Measurements from ENCODE around the gene TEFM. TPM values are rescaled to one million over a fixed set of nuclear protein-coding genes. Genes with fewer than 3 reads are reported as not detected.

The TEFM gene
- total and polyA plus RNA-seq, 7 donors: 6.9 to 18.7 (median 12.3) TPM

DNA sequence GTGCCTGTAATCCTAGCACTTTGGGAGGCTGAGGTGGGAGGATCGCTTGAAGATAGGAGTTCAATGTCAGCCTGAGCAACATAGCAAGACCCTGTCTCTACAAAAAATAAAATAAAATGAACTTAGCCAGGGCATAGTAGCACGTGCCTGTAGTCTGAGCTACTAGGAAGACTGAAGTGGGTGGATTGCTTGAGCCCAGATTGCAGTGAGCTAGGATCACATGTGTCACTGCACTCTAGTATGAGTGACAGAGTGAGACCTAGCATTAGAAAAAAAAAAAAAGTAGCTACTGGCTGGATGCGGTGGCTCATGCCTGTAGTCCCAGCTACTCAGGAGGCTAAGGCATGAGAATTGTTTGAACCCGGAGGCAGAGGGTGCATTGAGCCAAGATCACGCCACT lies 21.7 kb upstream of the TEFM start:
- WGBS, 2 donors: 93 to 95% methylated on average over 5 of the region's 5 CpGs
- no peak overlapping the region for H3K27ac ChIP-seq
- peak; percentile 9 for DNase-seq
- H3K27me3 ChIP-seq: peaks cover 0 to 37% (median 6%) of the 10 kb centered on the region in 3 donors
- H3K36me3 ChIP-seq: no peaks in the 10 kb centered on the region
- H3K9me3 ChIP-seq: no peaks in the 10 kb centered on the region
- TF ChIP-seq EP300 (IDR thresholded peaks at IDR 0.05): no peak
- intact Hi-C loops (cut with DNase I): no loop called here
- peaks cover 0 to 3% (median 2%) of the 10 kb centered on the region in 4 donors for H3K4me1 ChIP-seq
- H3K4me3 ChIP-seq: no peak overlapping the region

DNA sequence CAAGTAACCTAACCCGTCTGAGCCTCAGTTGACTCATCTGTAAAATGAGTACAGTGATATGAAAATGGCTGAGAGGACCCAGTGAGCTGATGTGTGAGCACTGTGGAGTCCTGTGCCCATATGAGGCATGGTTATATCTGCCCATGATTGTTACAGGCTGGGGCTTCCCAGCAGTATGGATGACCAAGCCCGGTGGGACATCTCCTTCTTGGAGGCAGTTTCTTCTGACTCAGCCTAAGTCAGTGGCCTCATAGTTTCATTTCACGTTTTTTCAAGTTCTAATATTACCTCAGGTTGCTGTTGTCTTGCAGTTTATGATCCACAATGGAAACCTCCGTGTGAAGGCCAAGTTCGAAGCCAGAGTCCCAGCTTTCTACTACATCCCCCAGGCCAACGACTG lies 20.5 kb upstream of the TEFM start:
- intact Hi-C loops (cut with DNase I): no loop called here
- Histone ChIP-seq H3K4me3 (no peak overlapping the region), H3K9me3 (no peaks in the 10 kb centered on the region), H3K27me3 (peaks cover 10 to 49% (median 18%) of the 10 kb centered on the region in 3 donors), H3K27ac (no peak overlapping the region), H3K4me1 (peaks cover 0 to 15% (median 14%) of the 10 kb centered on the region in 4 donors), H3K36me3 (no peaks in the 10 kb centered on the region)
- TF ChIP-seq EP300 (IDR thresholded peaks at IDR 0.05) (no peak), POLR2A (IDR thresholded peaks at IDR 0.05) (no peak), POLR2AphosphoS5 (IDR thresholded peaks at IDR 0.05) (no peak)
- TF ChIP-seq, protein P1, sequence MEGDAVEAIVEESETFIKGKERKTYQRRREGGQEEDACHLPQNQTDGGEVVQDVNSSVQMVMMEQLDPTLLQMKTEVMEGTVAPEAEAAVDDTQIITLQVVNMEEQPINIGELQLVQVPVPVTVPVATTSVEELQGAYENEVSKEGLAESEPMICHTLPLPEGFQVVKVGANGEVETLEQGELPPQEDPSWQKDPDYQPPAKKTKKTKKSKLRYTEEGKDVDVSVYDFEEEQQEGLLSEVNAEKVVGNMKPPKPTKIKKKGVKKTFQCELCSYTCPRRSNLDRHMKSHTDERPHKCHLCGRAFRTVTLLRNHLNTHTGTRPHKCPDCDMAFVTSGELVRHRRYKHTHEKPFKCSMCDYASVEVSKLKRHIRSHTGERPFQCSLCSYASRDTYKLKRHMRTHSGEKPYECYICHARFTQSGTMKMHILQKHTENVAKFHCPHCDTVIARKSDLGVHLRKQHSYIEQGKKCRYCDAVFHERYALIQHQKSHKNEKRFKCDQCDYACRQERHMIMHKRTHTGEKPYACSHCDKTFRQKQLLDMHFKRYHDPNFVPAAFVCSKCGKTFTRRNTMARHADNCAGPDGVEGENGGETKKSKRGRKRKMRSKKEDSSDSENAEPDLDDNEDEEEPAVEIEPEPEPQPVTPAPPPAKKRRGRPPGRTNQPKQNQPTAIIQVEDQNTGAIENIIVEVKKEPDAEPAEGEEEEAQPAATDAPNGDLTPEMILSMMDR (IDR thresholded peaks at IDR 0.05): no peak
- 82 to 83% methylated on average over 6 of the region's 6 CpGs for WGBS, 2 donors
- peak; percentile 12 for DNase-seq

- TF ChIP-seq POLR2A (IDR thresholded peaks at IDR 0.05) (no peak), EP300 (IDR thresholded peaks at IDR 0.05) (no peak), POLR2AphosphoS5 (IDR thresholded peaks at IDR 0.05) (no peak)
- TF ChIP-seq, protein P1 (IDR thresholded peaks at IDR 0.05): no peak
- no peaks in the 10 kb centered on the region for H3K9me3 ChIP-seq
- 58 to 75% methylated on average over 2 of the region's 2 CpGs for WGBS, 2 donors
- no peak overlapping the region for H3K27ac ChIP-seq
- no peak overlapping the region for H3K4me3 ChIP-seq
- H3K36me3 ChIP-seq: no peaks in the 10 kb centered on the region
- intact Hi-C loops (cut with DNase I): no loop called here
- H3K27me3 ChIP-seq: peaks cover 10 to 61% (median 29%) of the 10 kb centered on the region in 3 donors
- DNase-seq: peak; percentile 28
- H3K4me1 ChIP-seq: peaks cover 0 to 18% (median 15%) of the 10 kb centered on the region in 4 donors
Measured at GRCh38 chr17:30924341-30924740, 18.3 kb upstream of the TEFM start.

DNA sequence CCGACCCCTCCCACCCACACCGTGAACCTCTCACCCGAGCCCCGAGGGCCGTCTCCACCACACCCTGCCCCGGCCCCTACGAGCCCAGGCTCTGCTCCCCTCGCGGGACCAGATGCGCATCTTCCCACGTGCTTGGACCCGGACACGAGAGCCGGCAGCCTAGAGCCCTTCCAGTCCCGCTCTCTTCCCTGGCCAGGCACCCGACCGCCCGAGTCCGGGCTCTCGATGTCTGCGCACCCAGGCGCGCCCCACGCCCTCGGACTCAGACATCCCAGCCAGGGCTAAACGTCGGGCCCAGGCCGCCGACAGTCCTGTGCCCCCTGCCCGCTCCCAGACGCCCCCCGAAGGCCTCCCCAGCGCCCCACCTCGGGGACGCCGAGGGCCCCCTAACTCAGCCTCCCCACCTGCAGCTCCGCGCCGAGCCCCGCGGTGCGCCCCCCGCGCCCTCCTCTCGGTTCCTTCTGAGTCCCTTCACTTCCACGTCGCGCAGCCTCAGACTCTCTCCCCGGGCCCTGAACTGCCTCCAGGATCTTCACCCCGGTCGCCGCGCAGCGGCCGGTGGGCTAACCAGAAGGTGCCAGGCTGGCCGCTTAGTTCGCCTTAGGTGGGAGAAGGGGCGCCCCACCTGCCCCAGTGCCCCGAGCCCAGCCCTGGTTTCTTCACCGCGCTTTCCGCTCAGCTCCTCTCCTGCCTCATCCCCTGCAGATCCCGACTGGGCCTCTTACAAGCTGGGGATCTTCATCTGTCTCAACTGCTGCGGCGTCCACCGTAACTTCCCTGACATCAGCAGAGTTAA lies 16.4 kb upstream of the TEFM start:
- H3K9me3 ChIP-seq: no peaks in the 10 kb centered on the region
- peak overlapping the region; percentile 22 to 57 (median 50) for H3K4me3 ChIP-seq
- DNase-seq: peak; percentile 61
- H3K27me3 ChIP-seq: peaks cover 10 to 61% (median 29%) of the 10 kb centered on the region in 3 donors
- WGBS, 2 donors: 4 to 6% methylated on average over 66 of the region's 66 CpGs
- no peaks in the 10 kb centered on the region for H3K36me3 ChIP-seq
- TF ChIP-seq POLR2A (IDR thresholded peaks at IDR 0.05) (no peak), EP300 (IDR thresholded peaks at IDR 0.05) (no peak), POLR2AphosphoS5 (IDR thresholded peaks at IDR 0.05) (no peak)
- TF ChIP-seq, protein P1 (IDR thresholded peaks at IDR 0.05): no peak
- intact Hi-C loops (cut with DNase I): no loop called here
- H3K27ac ChIP-seq: peak overlapping the region; percentile 45 to 58 (median 49)
- H3K4me1 ChIP-seq: peaks cover 0 to 18% (median 15%) of the 10 kb centered on the region in 4 donors

GRCh38 chr17:30921544-30922196 lies 15.6 kb upstream of the TEFM start, which contains the start of gene ADAP2:
ADAP2 (plus strand) TSS chr17:30921945; CDS start chr17:30922015, 70 bp downstream.
- H3K27me3 ChIP-seq: peaks cover 10 to 61% (median 29%) of the 10 kb centered on the region in 3 donors
- peak within 1 kb of the TSS; percentile 22 to 57 (median 50) for H3K4me3 ChIP-seq
- peak within 1 kb of the TSS; percentile 45 to 58 (median 49) for H3K27ac ChIP-seq
- peak; percentile 73 for DNase-seq
- TF ChIP-seq, protein P1 (IDR thresholded peaks at IDR 0.05): no peak
- TF ChIP-seq POLR2A (IDR thresholded peaks at IDR 0.05) (no peak), POLR2AphosphoS5 (IDR thresholded peaks at IDR 0.05) (no peak), EP300 (IDR thresholded peaks at IDR 0.05) (no peak)
- 1 to 3% methylated on average over 60 of the region's 60 CpGs for whole genome bisulfite sequencing, 2 donors
- H3K9me3 ChIP-seq: no peaks in the 10 kb centered on the region
- H3K4me1 ChIP-seq: peaks cover 0 to 18% (median 15%) of the 10 kb centered on the region in 4 donors
- H3K36me3 ChIP-seq: no peaks in the 10 kb centered on the region
- intact Hi-C loops (cut with DNase I): no loop called here

All from sigmoid colon (tissue), 7 donors.